ENCODE data around the gene DNAJB4. TPM values are rescaled to one million over a fixed set of nuclear protein-coding genes. Genes with fewer than 3 reads are reported as not detected.

The DNAJB4 gene
- total RNA-seq, 1 experiment from 2014 or later = 26.0 TPM

DNA sequence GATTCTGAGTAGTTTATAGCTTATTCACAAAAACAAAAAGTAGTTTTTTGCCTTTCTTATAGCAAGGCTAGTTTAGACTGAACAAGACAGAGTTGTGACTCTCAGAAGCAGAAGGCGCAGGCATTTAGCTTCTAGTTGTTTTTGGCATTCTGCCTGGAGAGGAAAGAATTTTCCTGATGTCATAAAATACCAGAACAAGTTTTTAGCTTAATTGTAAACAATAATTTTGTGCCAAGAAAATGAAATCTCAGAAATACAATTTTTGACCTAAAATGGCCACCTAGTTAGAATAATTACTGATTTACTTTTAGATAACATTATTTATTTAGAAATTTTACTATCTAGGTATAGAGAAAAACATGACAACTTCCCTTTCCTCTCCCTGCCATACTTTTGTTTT is 1.0 kb downstream of the DNAJB4 start (continued):
- TF ChIP-seq, protein P1, sequence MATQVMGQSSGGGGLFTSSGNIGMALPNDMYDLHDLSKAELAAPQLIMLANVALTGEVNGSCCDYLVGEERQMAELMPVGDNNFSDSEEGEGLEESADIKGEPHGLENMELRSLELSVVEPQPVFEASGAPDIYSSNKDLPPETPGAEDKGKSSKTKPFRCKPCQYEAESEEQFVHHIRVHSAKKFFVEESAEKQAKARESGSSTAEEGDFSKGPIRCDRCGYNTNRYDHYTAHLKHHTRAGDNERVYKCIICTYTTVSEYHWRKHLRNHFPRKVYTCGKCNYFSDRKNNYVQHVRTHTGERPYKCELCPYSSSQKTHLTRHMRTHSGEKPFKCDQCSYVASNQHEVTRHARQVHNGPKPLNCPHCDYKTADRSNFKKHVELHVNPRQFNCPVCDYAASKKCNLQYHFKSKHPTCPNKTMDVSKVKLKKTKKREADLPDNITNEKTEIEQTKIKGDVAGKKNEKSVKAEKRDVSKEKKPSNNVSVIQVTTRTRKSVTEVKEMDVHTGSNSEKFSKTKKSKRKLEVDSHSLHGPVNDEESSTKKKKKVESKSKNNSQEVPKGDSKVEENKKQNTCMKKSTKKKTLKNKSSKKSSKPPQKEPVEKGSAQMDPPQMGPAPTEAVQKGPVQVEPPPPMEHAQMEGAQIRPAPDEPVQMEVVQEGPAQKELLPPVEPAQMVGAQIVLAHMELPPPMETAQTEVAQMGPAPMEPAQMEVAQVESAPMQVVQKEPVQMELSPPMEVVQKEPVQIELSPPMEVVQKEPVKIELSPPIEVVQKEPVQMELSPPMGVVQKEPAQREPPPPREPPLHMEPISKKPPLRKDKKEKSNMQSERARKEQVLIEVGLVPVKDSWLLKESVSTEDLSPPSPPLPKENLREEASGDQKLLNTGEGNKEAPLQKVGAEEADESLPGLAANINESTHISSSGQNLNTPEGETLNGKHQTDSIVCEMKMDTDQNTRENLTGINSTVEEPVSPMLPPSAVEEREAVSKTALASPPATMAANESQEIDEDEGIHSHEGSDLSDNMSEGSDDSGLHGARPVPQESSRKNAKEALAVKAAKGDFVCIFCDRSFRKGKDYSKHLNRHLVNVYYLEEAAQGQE (IDR thresholded peaks at IDR 0.05; ENCODE audit: low read depth) = no peak

DNA sequence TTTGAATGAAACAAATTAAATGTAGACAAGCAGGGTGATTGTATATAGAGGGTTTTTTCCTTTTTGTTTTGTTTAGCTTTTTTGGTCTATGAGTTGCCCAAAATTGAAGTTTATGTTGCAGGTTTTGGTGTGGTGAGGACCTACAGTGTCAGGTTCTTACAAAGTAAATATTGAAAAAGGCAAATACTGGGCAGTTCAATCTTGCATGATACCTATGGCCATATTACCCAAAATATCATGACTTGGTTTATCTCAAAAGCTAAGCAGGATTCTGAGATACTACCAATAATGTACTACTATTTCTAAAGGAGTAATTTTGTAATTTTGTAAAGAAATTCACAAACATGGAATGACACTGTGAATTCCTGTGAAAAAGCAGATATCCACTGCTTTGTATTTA is 1.8 kb downstream of the DNAJB4 start:
- CTCF ChIA-PET = interaction anchor here (3.5 kb wide), 1 partner anchor 107 kb away, joined by 29 read pairs; no protein-coding TSS in a partner anchor
- H4K20me1 ChIP-seq (ENCODE audit: insufficient read depth) = no peaks in the 10 kb centered on the region; the same call in 1 of the 2 replicates
- H3K9me2 ChIP-seq (ENCODE audit: insufficient read depth) = no peaks in the 10 kb centered on the region
- no peak overlapping the region for H3K27ac ChIP-seq (ENCODE audit: low read depth, low read length)
- peaks cover 16 to 35% of the 10 kb centered on the region in 2 experiments for H3K4me1 ChIP-seq (ENCODE audit: control insufficient read depth in 1 of 2, insufficient read depth in 2 of 2, low read length in 2 of 2)
- no peak for TF ChIP-seq RAD21 (IDR thresholded peaks at IDR 0.05; ENCODE audit: low read depth)
- TF ChIP-seq EZH2 (IDR thresholded peaks at IDR 0.05) = no peak
- TF ChIP-seq ELF1 (IDR thresholded peaks at IDR 0.05; ENCODE audit: borderline replicate concordance, low read depth) = no peak
- TF ChIP-seq SRF (IDR thresholded peaks at IDR 0.05; ENCODE audit: low read depth) = no peak
- no peak for TF ChIP-seq FOSL1 (IDR thresholded peaks at IDR 0.05; ENCODE audit: low read depth)
- TF ChIP-seq JUND (IDR thresholded peaks at IDR 0.05) = no peak
- no peak for TF ChIP-seq SP1 (IDR thresholded peaks at IDR 0.05; ENCODE audit: low read depth)
- TF ChIP-seq, protein P2, sequence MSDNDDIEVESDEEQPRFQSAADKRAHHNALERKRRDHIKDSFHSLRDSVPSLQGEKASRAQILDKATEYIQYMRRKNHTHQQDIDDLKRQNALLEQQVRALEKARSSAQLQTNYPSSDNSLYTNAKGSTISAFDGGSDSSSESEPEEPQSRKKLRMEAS (IDR thresholded peaks at IDR 0.05) = no peak
- H3K27me3 ChIP-seq (ENCODE audit: insufficient read depth, low read length) = no peaks in the 10 kb centered on the region
- intact Hi-C loops (cut with micrococcal nuclease) = no loop called here
- POLR2A ChIA-PET = interaction anchor here (1.1 to 3.6 kb wide), 4 partner anchors 13 to 101 kb away, joined by 3 to 21 read pairs (median 4); partner anchors contain the start of gene FUBP1
- peak overlapping the region; percentile 83; the same call in 1 of the 2 replicates for H3K4me2 ChIP-seq (ENCODE audit: low read length)
- H3K9me3 ChIP-seq (ENCODE audit: control insufficient read depth in 1 of 2, insufficient read depth in 1 of 2, low read depth in 1 of 2, low read length in 2 of 2) = no peaks in the 10 kb centered on the region
- RAD21 ChIA-PET (ENCODE audit: low non-redundant PET in 1 of 2, low total read pairs in 2 of 2, uncharacterized antibody in 2 of 2, unreplicated experiment in 2 of 2) = no interaction called here
- no peaks in the 10 kb centered on the region for H3K36me3 ChIP-seq (ENCODE audit: control insufficient read depth in 1 of 2, insufficient read depth in 2 of 2, low read length in 2 of 2)
- no peak overlapping the region for H2AFZ ChIP-seq (ENCODE audit: low read depth, low read length, poor library complexity, severe bottlenecking)
- no peak overlapping the region for H3K9ac ChIP-seq (ENCODE audit: low read length)
- no TSS peak for BruUV-seq (replicated peaks)
- ATAC-seq (no peak), DNase-seq (ENCODE audit: low read depth, low spot score) (no peak)
- H3K4me3 ChIP-seq (replicated peaks in 1 of 2; ENCODE audit: low read depth in 1 of 2, low read length in 2 of 2) = peak overlapping the region in 1 of 2 experiments; percentile 66; a peak in 1 of 4 replicates
- H3K79me2 ChIP-seq (ENCODE audit: insufficient read depth, low read length) = peaks cover 68% of the 10 kb centered on the region

Measured in HCT116 (cell line).